Suprapubic skin (tissue), 4 donors: ENCODE data around the gene CCNG1.

Experiments used
- CTCF ChIP-seq, 2 donors: fragments of 200-600 bp in 1 of 2; fragments of 450-650 bp in 1 of 2; sonication (generic) in 1 of 2; IDR thresholded peaks; one replicate each; pipeline ENCODE4 v1.5.1; 2016 to 2019; ENCODE audit warnings: antibody characterized with exemption in 2 of 2, mild to moderate bottlenecking in 1 of 2, moderate library complexity in 1 of 2
- EP300 ChIP-seq: sonication (generic); formaldehyde crosslinking; IDR thresholded peaks from one replicate; pipeline ENCODE4 v1.6.1; 2017; ENCODE audit warnings: antibody characterized with exemption
- POLR2A ChIP-seq, 2 donors: fragments of 450-650 bp; IDR thresholded peaks; one replicate each; pipeline ENCODE4 v1.6.1; 2017; ENCODE audit warnings: antibody characterized with exemption in 2 of 2, mild to moderate bottlenecking in 2 of 2, moderate library complexity in 2 of 2
- POLR2AphosphoS5 ChIP-seq, 3 donors: sonication (generic); formaldehyde crosslinking; IDR thresholded peaks; one replicate each; pipeline ENCODE4 v1.6.1; 2017; ENCODE audit warnings: antibody characterized with exemption in 3 of 3

GRCh38 chr5:163456029-163456589 is 18.7 kb downstream of the CCNG1 start:
- no peak for TF ChIP-seq EP300
- TF ChIP-seq CTCF (IDR thresholded peaks at IDR 0.05): no peak
- TF ChIP-seq POLR2AphosphoS5 (IDR thresholded peaks at IDR 0.05): no peak
- TF ChIP-seq POLR2A (IDR thresholded peaks at IDR 0.05): no peak
